Liver (tissue), 3 donors: ENCODE results near the gene NOTCH1.

Experiments used
- ATF3 ChIP-seq: IDR thresholded peaks from 2 replicates; pipeline ENCODE4 v1.6.1; 2016; ENCODE audit warnings: antibody characterized with exemption
- CTCF ChIP-seq: fragments of 150-350 bp; IDR thresholded peaks from 2 replicates; pipeline ENCODE4 v1.5.1; 2017; ENCODE audit warnings: improper control_type of control experiment, low read depth, low read length; ENCODE audit not compliant: missing input control
- EGR1 ChIP-seq, 2 donors: IDR thresholded peaks; 2 replicates each; pipeline ENCODE4 v1.6.1; 2016 to 2018; ENCODE audit warnings: antibody characterized with exemption in 2 of 2, low read depth in 2 of 2
- RAD21 ChIP-seq, 2 donors: IDR thresholded peaks; 2 replicates each; pipeline ENCODE4 v1.6.1; 2016; ENCODE audit warnings: antibody characterized with exemption in 2 of 2, mild to moderate bottlenecking in 2 of 2
- TAF1 ChIP-seq: conservative IDR thresholded peaks from 2 replicates; pipeline ENCODE4 v1.6.1; 2016; ENCODE audit warnings: antibody characterized with exemption, mild to moderate bottlenecking
- TF ChIP-seq, protein P1 (sequence below): IDR thresholded peaks from 2 replicates; pipeline ENCODE4 v1.6.1; 2016; ENCODE audit warnings: antibody characterized with exemption, mild to moderate bottlenecking
- donor health status: healthy.
- donor health status: healthy.

DNA sequence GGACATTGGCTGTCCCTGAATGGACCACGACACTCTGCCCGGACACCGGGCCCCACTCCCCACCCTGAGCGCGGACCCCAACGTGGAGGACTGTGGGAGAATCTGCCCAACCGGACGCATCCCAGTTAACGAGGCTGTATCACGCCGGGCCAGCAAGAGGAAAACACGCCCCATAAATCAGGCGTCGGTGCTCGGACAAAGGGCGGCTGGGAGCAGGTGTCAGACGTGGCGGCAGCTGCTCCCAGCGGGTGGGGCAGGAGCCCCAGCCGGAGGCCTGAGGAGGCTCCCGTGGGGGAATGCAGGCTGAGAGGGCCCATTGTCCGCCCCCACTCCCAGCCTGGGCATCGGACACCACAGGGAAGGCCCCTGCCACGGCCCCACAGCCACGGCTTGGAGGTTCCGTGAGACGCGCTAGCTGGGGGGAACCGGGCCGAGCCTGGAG lies 19.2 kb downstream of the NOTCH1 start:
- TF ChIP-seq CTCF: no peak
- TF ChIP-seq TAF1: no peak
- TF ChIP-seq ATF3: no peak
- TF ChIP-seq EGR1 (IDR thresholded peaks at IDR 0.05; ENCODE audit: low read depth in 2 of 2): no peak
- TF ChIP-seq, protein P1, sequence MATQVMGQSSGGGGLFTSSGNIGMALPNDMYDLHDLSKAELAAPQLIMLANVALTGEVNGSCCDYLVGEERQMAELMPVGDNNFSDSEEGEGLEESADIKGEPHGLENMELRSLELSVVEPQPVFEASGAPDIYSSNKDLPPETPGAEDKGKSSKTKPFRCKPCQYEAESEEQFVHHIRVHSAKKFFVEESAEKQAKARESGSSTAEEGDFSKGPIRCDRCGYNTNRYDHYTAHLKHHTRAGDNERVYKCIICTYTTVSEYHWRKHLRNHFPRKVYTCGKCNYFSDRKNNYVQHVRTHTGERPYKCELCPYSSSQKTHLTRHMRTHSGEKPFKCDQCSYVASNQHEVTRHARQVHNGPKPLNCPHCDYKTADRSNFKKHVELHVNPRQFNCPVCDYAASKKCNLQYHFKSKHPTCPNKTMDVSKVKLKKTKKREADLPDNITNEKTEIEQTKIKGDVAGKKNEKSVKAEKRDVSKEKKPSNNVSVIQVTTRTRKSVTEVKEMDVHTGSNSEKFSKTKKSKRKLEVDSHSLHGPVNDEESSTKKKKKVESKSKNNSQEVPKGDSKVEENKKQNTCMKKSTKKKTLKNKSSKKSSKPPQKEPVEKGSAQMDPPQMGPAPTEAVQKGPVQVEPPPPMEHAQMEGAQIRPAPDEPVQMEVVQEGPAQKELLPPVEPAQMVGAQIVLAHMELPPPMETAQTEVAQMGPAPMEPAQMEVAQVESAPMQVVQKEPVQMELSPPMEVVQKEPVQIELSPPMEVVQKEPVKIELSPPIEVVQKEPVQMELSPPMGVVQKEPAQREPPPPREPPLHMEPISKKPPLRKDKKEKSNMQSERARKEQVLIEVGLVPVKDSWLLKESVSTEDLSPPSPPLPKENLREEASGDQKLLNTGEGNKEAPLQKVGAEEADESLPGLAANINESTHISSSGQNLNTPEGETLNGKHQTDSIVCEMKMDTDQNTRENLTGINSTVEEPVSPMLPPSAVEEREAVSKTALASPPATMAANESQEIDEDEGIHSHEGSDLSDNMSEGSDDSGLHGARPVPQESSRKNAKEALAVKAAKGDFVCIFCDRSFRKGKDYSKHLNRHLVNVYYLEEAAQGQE: no peak
- no peak for TF ChIP-seq RAD21 (IDR thresholded peaks at IDR 0.05)
